HEK293 (cell line): ENCODE results near the gene CFAP58.
A peak's percentile ranks its signal among the peaks of the same experiment; 100 is the strongest.

Source experiments
- GFI1B ChIP-seq: fragments of 450-650 bp; formaldehyde crosslinking; IDR thresholded peaks from 2 replicates; pipeline ENCODE4 v1.5.1; 2016; ENCODE audit warnings: missing biosample characterization, missing genetic modification characterization
- IKZF3 ChIP-seq: fragments of 450-650 bp; IDR thresholded peaks from 2 replicates; pipeline ENCODE4 v1.5.0; 2018; ENCODE audit warnings: missing biosample characterization, mild to moderate bottlenecking, missing genetic modification characterization, moderate library complexity
- KLF9 ChIP-seq: fragments of 450-650 bp; formaldehyde crosslinking; IDR thresholded peaks from 2 replicates; pipeline ENCODE4 v1.5.1; 2016; ENCODE audit warnings: missing biosample characterization, missing genetic modification characterization, low read depth
- TSHZ1 ChIP-seq: fragments of 450-650 bp; formaldehyde crosslinking; IDR thresholded peaks from 2 replicates; pipeline ENCODE4 v1.5.1; 2016; ENCODE audit warnings: missing biosample characterization, missing genetic modification characterization, borderline replicate concordance
- WT1 ChIP-seq: fragments of 450-650 bp; formaldehyde crosslinking; IDR thresholded peaks from 2 replicates; pipeline ENCODE4 v1.5.1; 2016; ENCODE audit warnings: missing biosample characterization, missing genetic modification characterization
- YY1 ChIP-seq: fragments of 450-650 bp; formaldehyde crosslinking; IDR thresholded peaks from 2 replicates; pipeline ENCODE4 v1.5.1; 2018; ENCODE audit warnings: missing biosample characterization, missing genetic modification characterization
- ZBTB1 ChIP-seq: fragments of 450-650 bp; formaldehyde crosslinking; IDR thresholded peaks from 2 replicates; pipeline ENCODE4 v1.5.1; 2016; ENCODE audit warnings: missing biosample characterization, missing genetic modification characterization
- ZBTB6 ChIP-seq: fragments of 450-650 bp; formaldehyde crosslinking; IDR thresholded peaks from 2 replicates; pipeline ENCODE4 v1.5.1; 2017; ENCODE audit warnings: missing biosample characterization, missing genetic modification characterization
- ZFP69B ChIP-seq: fragments of 450-650 bp; formaldehyde crosslinking; IDR thresholded peaks from 2 replicates; pipeline ENCODE4 v1.5.1; 2016; ENCODE audit warnings: missing biosample characterization, missing genetic modification characterization
- ZIC2 ChIP-seq: fragments of 450-650 bp; formaldehyde crosslinking; IDR thresholded peaks from 2 replicates; pipeline ENCODE4 v1.5.1; 2016; ENCODE audit warnings: missing biosample characterization, missing genetic modification characterization
- ZNF10 ChIP-seq: fragments of 450-650 bp; formaldehyde crosslinking; IDR thresholded peaks from 2 replicates; pipeline ENCODE4 v1.5.1; 2017; ENCODE audit warnings: missing biosample characterization, missing genetic modification characterization
- ZNF223 ChIP-seq: fragments of 450-650 bp; formaldehyde crosslinking; IDR thresholded peaks from 2 replicates; pipeline ENCODE4 v1.5.1; 2016; ENCODE audit warnings: missing biosample characterization, missing genetic modification characterization
- ZNF24 ChIP-seq: fragments of 450-650 bp; formaldehyde crosslinking; IDR thresholded peaks from 2 replicates; pipeline ENCODE4 v1.5.1; 2016; ENCODE audit warnings: missing biosample characterization, missing genetic modification characterization
- ZNF324 ChIP-seq: fragments of 450-650 bp; formaldehyde crosslinking; IDR thresholded peaks from 2 replicates; pipeline ENCODE4 v1.5.1; 2016; ENCODE audit warnings: missing biosample characterization, missing genetic modification characterization
- ZNF394 ChIP-seq: fragments of 450-650 bp; formaldehyde crosslinking; IDR thresholded peaks from 2 replicates; pipeline ENCODE4 v1.5.1; 2016; ENCODE audit warnings: missing biosample characterization, missing genetic modification characterization, mild to moderate bottlenecking, moderate library complexity, borderline replicate concordance
- ZNF404 ChIP-seq: fragments of 450-650 bp; formaldehyde crosslinking; IDR thresholded peaks from 2 replicates; pipeline ENCODE4 v1.5.1; 2017; ENCODE audit warnings: missing biosample characterization, missing genetic modification characterization
- ZNF48 ChIP-seq: fragments of 450-650 bp; formaldehyde crosslinking; IDR thresholded peaks from 2 replicates; pipeline ENCODE4 v1.5.1; 2016; ENCODE audit warnings: missing biosample characterization, missing genetic modification characterization
- ZNF544 ChIP-seq: fragments of 450-650 bp; formaldehyde crosslinking; IDR thresholded peaks from 2 replicates; pipeline ENCODE4 v1.5.0; 2017; ENCODE audit warnings: missing biosample characterization, missing genetic modification characterization
- ZNF558 ChIP-seq: fragments of 450-650 bp; formaldehyde crosslinking; IDR thresholded peaks from 2 replicates; pipeline ENCODE4 v1.5.1; 2016; ENCODE audit warnings: missing biosample characterization, missing genetic modification characterization
- ZNF560 ChIP-seq: fragments of 450-650 bp; formaldehyde crosslinking; IDR thresholded peaks from 2 replicates; pipeline ENCODE4 v1.5.1; 2017; ENCODE audit warnings: missing biosample characterization, missing genetic modification characterization, borderline replicate concordance
- ZNF561 ChIP-seq: fragments of 450-650 bp; IDR thresholded peaks from 2 replicates; pipeline ENCODE4 v1.5.1; 2018; ENCODE audit warnings: missing biosample characterization, missing genetic modification characterization, borderline replicate concordance
- ZNF629 ChIP-seq: fragments of 450-650 bp; formaldehyde crosslinking; IDR thresholded peaks from 2 replicates; pipeline ENCODE4 v1.5.1; 2017; ENCODE audit warnings: missing biosample characterization, missing genetic modification characterization
- ZNF670 ChIP-seq: fragments of 450-650 bp; formaldehyde crosslinking; IDR thresholded peaks from 2 replicates; pipeline ENCODE4 v1.5.1; 2016; ENCODE audit warnings: missing biosample characterization, missing genetic modification characterization, low read depth
- ZSCAN18 ChIP-seq: fragments of 450-650 bp; formaldehyde crosslinking; IDR thresholded peaks from 2 replicates; pipeline ENCODE4 v1.5.1; 2016; ENCODE audit warnings: missing biosample characterization, missing genetic modification characterization
- TF ChIP-seq, protein P1 (sequence below): fragments of 450-650 bp; formaldehyde crosslinking; IDR thresholded peaks from 2 replicates; pipeline ENCODE4 v1.5.1; 2016; ENCODE audit warnings: missing biosample characterization, missing genetic modification characterization
- TF ChIP-seq, protein P2 (sequence below): fragments of 450-650 bp; formaldehyde crosslinking; IDR thresholded peaks from 2 replicates; pipeline ENCODE4 v1.5.1; 2016; ENCODE audit warnings: missing biosample characterization, missing genetic modification characterization, borderline replicate concordance

Gene CFAP58

GRCh38 chr10:104331208-104331838 is 22.3 kb upstream of the CFAP58 start (continued):
- 0 out of 2 replicates have a peak, but pooled peaks have one; percentile 54 for TF ChIP-seq ZNF558 (tag by site-specific recombination)
- peak; percentile 44; the same call in 1 of the 2 replicates for TF ChIP-seq GFI1B (tag by site-specific recombination)
- peak; percentile 11; the same call in 1 of the 2 replicates for TF ChIP-seq WT1
- TF ChIP-seq ZIC2 (tag by site-specific recombination) = peak; percentile 100
- TF ChIP-seq ZNF404 = no peak
- no peak for TF ChIP-seq ZBTB6 (tag by site-specific recombination)
- TF ChIP-seq, protein P1, sequence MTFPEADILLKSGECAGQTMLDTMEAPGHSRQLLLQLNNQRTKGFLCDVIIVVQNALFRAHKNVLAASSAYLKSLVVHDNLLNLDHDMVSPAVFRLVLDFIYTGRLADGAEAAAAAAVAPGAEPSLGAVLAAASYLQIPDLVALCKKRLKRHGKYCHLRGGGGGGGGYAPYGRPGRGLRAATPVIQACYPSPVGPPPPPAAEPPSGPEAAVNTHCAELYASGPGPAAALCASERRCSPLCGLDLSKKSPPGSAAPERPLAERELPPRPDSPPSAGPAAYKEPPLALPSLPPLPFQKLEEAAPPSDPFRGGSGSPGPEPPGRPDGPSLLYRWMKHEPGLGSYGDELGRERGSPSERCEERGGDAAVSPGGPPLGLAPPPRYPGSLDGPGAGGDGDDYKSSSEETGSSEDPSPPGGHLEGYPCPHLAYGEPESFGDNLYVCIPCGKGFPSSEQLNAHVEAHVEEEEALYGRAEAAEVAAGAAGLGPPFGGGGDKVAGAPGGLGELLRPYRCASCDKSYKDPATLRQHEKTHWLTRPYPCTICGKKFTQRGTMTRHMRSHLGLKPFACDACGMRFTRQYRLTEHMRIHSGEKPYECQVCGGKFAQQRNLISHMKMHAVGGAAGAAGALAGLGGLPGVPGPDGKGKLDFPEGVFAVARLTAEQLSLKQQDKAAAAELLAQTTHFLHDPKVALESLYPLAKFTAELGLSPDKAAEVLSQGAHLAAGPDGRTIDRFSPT = no peak
- peak; percentile 86 for TF ChIP-seq ZNF629 (tag by site-specific recombination)
- TF ChIP-seq ZBTB1 (tag by site-specific recombination) = 0 out of 2 replicates have a peak, but pooled peaks have one; percentile 53
- TF ChIP-seq, protein P2, sequence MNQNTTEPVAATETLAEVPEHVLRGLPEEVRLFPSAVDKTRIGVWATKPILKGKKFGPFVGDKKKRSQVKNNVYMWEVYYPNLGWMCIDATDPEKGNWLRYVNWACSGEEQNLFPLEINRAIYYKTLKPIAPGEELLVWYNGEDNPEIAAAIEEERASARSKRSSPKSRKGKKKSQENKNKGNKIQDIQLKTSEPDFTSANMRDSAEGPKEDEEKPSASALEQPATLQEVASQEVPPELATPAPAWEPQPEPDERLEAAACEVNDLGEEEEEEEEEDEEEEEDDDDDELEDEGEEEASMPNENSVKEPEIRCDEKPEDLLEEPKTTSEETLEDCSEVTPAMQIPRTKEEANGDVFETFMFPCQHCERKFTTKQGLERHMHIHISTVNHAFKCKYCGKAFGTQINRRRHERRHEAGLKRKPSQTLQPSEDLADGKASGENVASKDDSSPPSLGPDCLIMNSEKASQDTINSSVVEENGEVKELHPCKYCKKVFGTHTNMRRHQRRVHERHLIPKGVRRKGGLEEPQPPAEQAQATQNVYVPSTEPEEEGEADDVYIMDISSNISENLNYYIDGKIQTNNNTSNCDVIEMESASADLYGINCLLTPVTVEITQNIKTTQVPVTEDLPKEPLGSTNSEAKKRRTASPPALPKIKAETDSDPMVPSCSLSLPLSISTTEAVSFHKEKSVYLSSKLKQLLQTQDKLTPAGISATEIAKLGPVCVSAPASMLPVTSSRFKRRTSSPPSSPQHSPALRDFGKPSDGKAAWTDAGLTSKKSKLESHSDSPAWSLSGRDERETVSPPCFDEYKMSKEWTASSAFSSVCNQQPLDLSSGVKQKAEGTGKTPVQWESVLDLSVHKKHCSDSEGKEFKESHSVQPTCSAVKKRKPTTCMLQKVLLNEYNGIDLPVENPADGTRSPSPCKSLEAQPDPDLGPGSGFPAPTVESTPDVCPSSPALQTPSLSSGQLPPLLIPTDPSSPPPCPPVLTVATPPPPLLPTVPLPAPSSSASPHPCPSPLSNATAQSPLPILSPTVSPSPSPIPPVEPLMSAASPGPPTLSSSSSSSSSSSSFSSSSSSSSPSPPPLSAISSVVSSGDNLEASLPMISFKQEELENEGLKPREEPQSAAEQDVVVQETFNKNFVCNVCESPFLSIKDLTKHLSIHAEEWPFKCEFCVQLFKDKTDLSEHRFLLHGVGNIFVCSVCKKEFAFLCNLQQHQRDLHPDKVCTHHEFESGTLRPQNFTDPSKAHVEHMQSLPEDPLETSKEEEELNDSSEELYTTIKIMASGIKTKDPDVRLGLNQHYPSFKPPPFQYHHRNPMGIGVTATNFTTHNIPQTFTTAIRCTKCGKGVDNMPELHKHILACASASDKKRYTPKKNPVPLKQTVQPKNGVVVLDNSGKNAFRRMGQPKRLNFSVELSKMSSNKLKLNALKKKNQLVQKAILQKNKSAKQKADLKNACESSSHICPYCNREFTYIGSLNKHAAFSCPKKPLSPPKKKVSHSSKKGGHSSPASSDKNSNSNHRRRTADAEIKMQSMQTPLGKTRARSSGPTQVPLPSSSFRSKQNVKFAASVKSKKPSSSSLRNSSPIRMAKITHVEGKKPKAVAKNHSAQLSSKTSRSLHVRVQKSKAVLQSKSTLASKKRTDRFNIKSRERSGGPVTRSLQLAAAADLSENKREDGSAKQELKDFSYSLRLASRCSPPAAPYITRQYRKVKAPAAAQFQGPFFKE (tag by site-specific recombination) = no peak
- peak; percentile 83 for TF ChIP-seq ZNF10 (tag by site-specific recombination)
- peak; percentile 93 for TF ChIP-seq ZNF24 (tag by site-specific recombination)
- no peak for TF ChIP-seq ZNF223
- TF ChIP-seq ZNF48 (tag by site-specific recombination) = no peak
- TF ChIP-seq ZNF561 (tag by site-specific recombination) = peak; percentile 94
- TF ChIP-seq IKZF3 (tag by site-specific recombination) = peak; percentile 92
- no peak for TF ChIP-seq ZNF670 (tag by site-specific recombination)
- no peak for TF ChIP-seq ZNF544
- TF ChIP-seq ZNF560 (tag by site-specific recombination) = no peak
- 0 out of 2 replicates have a peak, but pooled peaks have one; percentile 37 for TF ChIP-seq ZFP69B (tag by site-specific recombination)
- TF ChIP-seq ZNF324 (tag by site-specific recombination) = no peak
- no peak for TF ChIP-seq KLF9 (tag by site-specific recombination)
- no peak for TF ChIP-seq ZSCAN18 (tag by site-specific recombination)
- TF ChIP-seq YY1 (tag by site-specific recombination) = no peak
- peak; percentile 56; the same call in 1 of the 2 replicates for TF ChIP-seq TSHZ1 (tag by site-specific recombination)
- peak; percentile 13; the same call in 1 of the 2 replicates for TF ChIP-seq ZNF394 (tag by site-specific recombination)
